H9 (cell line): Measurements from ENCODE around the gene RBMS3. TPM values are rescaled to one million over a fixed set of nuclear protein-coding genes. Genes with fewer than 3 reads are reported as not detected.

Experiments used
- DNase-seq: peaks from one replicate; pipeline ENCODE4 v3.0.0-alpha.2; 2017
- H2AFZ ChIP-seq: one replicate; pipeline ENCODE4 v1.6.1; 2013; ENCODE audit warnings: mild to moderate bottlenecking, low read length, control low read depth, moderate library complexity
- H2AK5ac ChIP-seq: 2 replicates; pipeline ENCODE4 v1.6.1; 2013; ENCODE audit warnings: low read length, control low read depth, mixed read lengths; ENCODE audit not compliant: insufficient read length
- H2BK120ac ChIP-seq: one replicate; pipeline ENCODE4 v1.6.1; 2013; ENCODE audit warnings: low read depth, mild to moderate bottlenecking, low read length, control low read depth, inconsistent platforms; ENCODE audit not compliant: poor library complexity, severe bottlenecking
- H2BK12ac ChIP-seq: 2 replicates; pipeline ENCODE4 v1.6.1; 2013; ENCODE audit warnings: low read length, control low read depth, mixed read lengths, low read depth; ENCODE audit not compliant: insufficient read length
- H2BK15ac ChIP-seq: 2 replicates; pipeline ENCODE4 v1.6.1; 2013; ENCODE audit warnings: low read depth, low read length, control low read depth
- H2BK20ac ChIP-seq: one replicate; pipeline ENCODE4 v1.6.1; 2013; ENCODE audit warnings: low read depth, mild to moderate bottlenecking, low read length, control low read depth, inconsistent platforms; ENCODE audit not compliant: poor library complexity, severe bottlenecking
- H2BK5ac ChIP-seq: 2 replicates; pipeline ENCODE4 v1.6.1; 2013; ENCODE audit warnings: low read length, control low read depth, mixed read lengths; ENCODE audit not compliant: insufficient read length
- H3K14ac ChIP-seq: 2 replicates; pipeline ENCODE4 v1.6.1; 2013; ENCODE audit warnings: low read length, control low read depth; ENCODE audit not compliant: insufficient read depth
- H3K18ac ChIP-seq: 2 replicates; pipeline ENCODE4 v1.6.1; 2013; ENCODE audit warnings: low read depth, mild to moderate bottlenecking, mixed read lengths, low read length, control low read depth; ENCODE audit not compliant: insufficient read length
- H3K23ac ChIP-seq: 2 replicates; pipeline ENCODE4 v1.6.1; 2013; ENCODE audit warnings: low read length, control low read depth, mixed read lengths, low read depth; ENCODE audit not compliant: insufficient read length
- H3K23me2 ChIP-seq: 2 replicates; pipeline ENCODE4 v1.6.1; 2013; ENCODE audit warnings: low read depth, mild to moderate bottlenecking, mixed read lengths, low read length, control low read depth; ENCODE audit not compliant: insufficient read length, poor library complexity, severe bottlenecking
- H3K27ac ChIP-seq: 2 replicates; pipeline ENCODE4 v1.5.1; 2013; ENCODE audit warnings: low read length, control low read depth, mixed read lengths, low read depth; ENCODE audit not compliant: insufficient read length
- H3K27me3 ChIP-seq: 2 replicates; pipeline ENCODE4 v1.6.1; 2013; ENCODE audit warnings: low read length, control low read depth, inconsistent platforms; ENCODE audit not compliant: insufficient read depth
- H3K4ac ChIP-seq: 2 replicates; pipeline ENCODE4 v1.6.1; 2013; ENCODE audit warnings: low read depth, mild to moderate bottlenecking, control low read depth, inconsistent platforms, low read length, moderate library complexity
- H3K4me1 ChIP-seq: 2 replicates; pipeline ENCODE4 v1.6.1; 2013; ENCODE audit warnings: low read length, control low read depth, inconsistent platforms; ENCODE audit not compliant: insufficient read depth
- H3K4me2 ChIP-seq: 2 replicates; pipeline ENCODE4 v1.6.1; 2013; ENCODE audit warnings: low read length, control low read depth, mixed read lengths; ENCODE audit not compliant: insufficient read length, insufficient read depth
- H3K56ac ChIP-seq: 2 replicates; pipeline ENCODE4 v1.6.1; 2013; ENCODE audit warnings: low read depth, mild to moderate bottlenecking, mixed read lengths, low read length, control low read depth; ENCODE audit not compliant: insufficient read length
- H3K79me1 ChIP-seq: 2 replicates; pipeline ENCODE4 v1.6.1; 2013; ENCODE audit warnings: low read depth, mild to moderate bottlenecking, moderate library complexity, low read length, control low read depth, inconsistent platforms; ENCODE audit not compliant: insufficient read depth, poor library complexity, severe bottlenecking
- H3K79me2 ChIP-seq: 2 replicates; pipeline ENCODE4 v1.6.1; 2013; ENCODE audit warnings: low read length, control low read depth, inconsistent platforms; ENCODE audit not compliant: insufficient read depth
- H3K9ac ChIP-seq: 2 replicates; pipeline ENCODE4 v1.6.1; 2013; ENCODE audit warnings: low read length, control low read depth, mixed read lengths; ENCODE audit not compliant: insufficient read length; ENCODE audit errors: extremely low read depth
- H3K9me3 ChIP-seq: one replicate; pipeline ENCODE4 v1.6.1; 2013; ENCODE audit warnings: low read depth, low read length, inconsistent platforms; ENCODE audit not compliant: control insufficient read depth
- H3T11ph ChIP-seq: one replicate; pipeline ENCODE4 v1.6.1; 2013; ENCODE audit warnings: mild to moderate bottlenecking, low read length, control low read depth, inconsistent platforms
- H4K20me1 ChIP-seq: one replicate; pipeline ENCODE4 v1.6.1; 2013; ENCODE audit not compliant: control insufficient read depth, insufficient read length, insufficient read depth
- H4K5ac ChIP-seq: 2 replicates; pipeline ENCODE4 v1.6.1; 2013; ENCODE audit warnings: low read depth, mild to moderate bottlenecking, mixed read lengths, low read length, control low read depth; ENCODE audit not compliant: insufficient read length
- H4K8ac ChIP-seq: replicated peaks from 2 replicates; pipeline ENCODE4 v1.6.1; 2013; ENCODE audit warnings: low read length, control low read depth, mixed read lengths, low read depth; ENCODE audit not compliant: insufficient read length
- H4K91ac ChIP-seq: 2 replicates; pipeline ENCODE4 v1.6.1; 2013; ENCODE audit warnings: low read depth, mild to moderate bottlenecking, moderate library complexity, mixed read lengths, low read length, control low read depth; ENCODE audit not compliant: insufficient read length
- H3K27ac Mint-ChIP-seq, 3 experiments: 2 replicates in 2 of 3; 3 replicates in 1 of 3; pipeline ENCODE4 v1.8.0; 2020 to 2021; ENCODE audit warnings: mixed read lengths in 3 of 3, mild to moderate bottlenecking in 1 of 3, moderate library complexity in 1 of 3
- H3K27me3 Mint-ChIP-seq: 2 replicates; pipeline ENCODE4 v1.8.0; 2021; ENCODE audit warnings: low read depth, mild to moderate bottlenecking, moderate library complexity, mixed read lengths
- H3K36me3 Mint-ChIP-seq, 3 experiments: 2 replicates in 2 of 3; 3 replicates in 1 of 3; pipeline ENCODE4 v1.8.0; 2020 to 2021; ENCODE audit warnings: low read depth in 3 of 3, mixed read lengths in 3 of 3; ENCODE audit not compliant: insufficient read depth in 1 of 3
- H3K4me1 Mint-ChIP-seq, 2 experiments: 2 replicates each; pipeline ENCODE4 v1.8.0; 2020; ENCODE audit warnings: mixed read lengths in 2 of 2
- H3K4me3 Mint-ChIP-seq, 2 experiments: 2 replicates in 1 of 2; 3 replicates in 1 of 2; pipeline ENCODE4 v1.8.0; 2020 to 2021; ENCODE audit warnings: mild to moderate bottlenecking in 2 of 2, mixed read lengths in 2 of 2, moderate library complexity in 1 of 2
- H3K9me3 Mint-ChIP-seq, 2 experiments: 2 replicates in 1 of 2; 3 replicates in 1 of 2; pipeline ENCODE4 v1.8.0; 2020; ENCODE audit warnings: mild to moderate bottlenecking in 2 of 2, mixed read lengths in 2 of 2, moderate library complexity in 1 of 2
- CTCF ChIP-seq: fragments of 200-600 bp; sonication (generic); conservative IDR thresholded peaks from 3 replicates; pipeline ENCODE4 v1.8.0; 2021; ENCODE audit warnings: antibody characterized with exemption, mild to moderate bottlenecking
- WGBS: extraction: QIAGEN DNeasy Blood & Tissue Kit; methylation state at CpG from one replicate; pipeline ENCODE4 v1.1.7; 2013; ENCODE audit warnings: missing lambda C conversion rate, low lambda C conversion rate, mixed read lengths; ENCODE audit not compliant: insufficient read length; ENCODE audit errors: extremely low coverage; 5-methylcytosine and 5-hydroxymethylcytosine counted together
- total RNA-seq: library from RNA; stranded (reverse); gene quantifications from 2 replicates; pipeline ENCODE4 v1.2.1, GENCODE V29; 2021

The RBMS3 gene
- total RNA-seq, 1 experiment from 2014 or later, result 8.1 TPM

GRCh38 chr3:29245441-29245840, 35.4 kb upstream of the RBMS3 start:
- H4K20me1 ChIP-seq, result no peaks in the 10 kb centered on the region
- no peak for DNase-seq
- H2BK20ac ChIP-seq, result no peak overlapping the region
- H4K5ac ChIP-seq, result no peak overlapping the region
- peaks cover 3 to 11% of the 10 kb centered on the region in 2 experiments for H3K4me1 Mint-ChIP-seq
- H3K14ac ChIP-seq, result no peak overlapping the region
- H4K8ac ChIP-seq, result no peak overlapping the region
- TF ChIP-seq CTCF, result no peak
- no peaks in the 10 kb centered on the region for H3K27me3 Mint-ChIP-seq
- H2BK120ac ChIP-seq, result no peak overlapping the region
- H2BK5ac ChIP-seq, result no peak overlapping the region
- H3K4me3 Mint-ChIP-seq, result no peak overlapping the region
- no peak overlapping the region for H2BK15ac ChIP-seq
- no peaks in the 10 kb centered on the region for H3K79me2 ChIP-seq
- H4K91ac ChIP-seq, result no peak overlapping the region
- H3K23ac ChIP-seq, result no peak overlapping the region
- H2AFZ ChIP-seq, result no peak overlapping the region
- H3K4me1 ChIP-seq, result no peaks in the 10 kb centered on the region
- H3K9me3 ChIP-seq, result no peaks in the 10 kb centered on the region
- H3K56ac ChIP-seq, result no peak overlapping the region
- no peak overlapping the region for H3K27ac Mint-ChIP-seq
- no peak overlapping the region for H3K27ac ChIP-seq
- H3K9me3 Mint-ChIP-seq, result peaks cover 4% of the 10 kb centered on the region in 2 experiments; a peak in 4 of 5 replicates
- H3K18ac ChIP-seq, result no peak overlapping the region
- H3K27me3 ChIP-seq, result no peaks in the 10 kb centered on the region
- no peak overlapping the region for H3K4me2 ChIP-seq
- H3K79me1 ChIP-seq, result no peaks in the 10 kb centered on the region
- no peak overlapping the region for H2AK5ac ChIP-seq
- no peaks in the 10 kb centered on the region for H3K23me2 ChIP-seq
- no peak overlapping the region for H3K9ac ChIP-seq
- no peak overlapping the region for H3T11ph ChIP-seq
- H3K36me3 Mint-ChIP-seq, result peaks cover 0 to 7% (median 4%) of the 10 kb centered on the region in 3 experiments; a peak in 5 of 7 replicates
- WGBS, result no CpG with 5 or more reads among the region's 2 CpGs
- H3K4ac ChIP-seq, result no peak overlapping the region
- H2BK12ac ChIP-seq, result no peak overlapping the region
